Muscle layer of duodenum (tissue), 2 donors: ENCODE data around the gene MAP3K10.

Experiments used
- H3K27ac ChIP-seq: one replicate; pipeline ENCODE4 v1.7.0; 2013; ENCODE audit warnings: mild to moderate bottlenecking, low read length
- H3K27me3 ChIP-seq: one replicate; pipeline ENCODE4 v1.7.0; 2013; ENCODE audit warnings: low read depth, mild to moderate bottlenecking, control low read depth, low read length
- H3K36me3 ChIP-seq, 2 donors: one replicate each; pipeline ENCODE4 v1.7.0; 2013; ENCODE audit warnings: low read length in 2 of 2, control low read depth in 1 of 2, mild to moderate bottlenecking in 1 of 2; ENCODE audit not compliant: insufficient read depth in 2 of 2, control insufficient read depth in 1 of 2
- H3K4me1 ChIP-seq, 2 donors: one replicate each; pipeline ENCODE4 v1.7.0; 2013; ENCODE audit warnings: low read length in 2 of 2, mild to moderate bottlenecking in 2 of 2, control low read depth in 1 of 2, moderate library complexity in 1 of 2; ENCODE audit not compliant: insufficient read depth in 2 of 2, control insufficient read depth in 1 of 2
- H3K4me3 ChIP-seq, 2 donors: one replicate each; pipeline ENCODE4 v1.7.0; 2013; ENCODE audit warnings: low read length in 2 of 2, low read depth in 1 of 2, mild to moderate bottlenecking in 1 of 2
- H3K9me3 ChIP-seq, 2 donors: one replicate each; pipeline ENCODE4 v1.7.0; 2013; ENCODE audit warnings: low read length in 2 of 2, control low read depth in 1 of 2, mild to moderate bottlenecking in 1 of 2; ENCODE audit not compliant: control insufficient read depth in 1 of 2
- donor health status: healthy.

MAP3K10 gene

DNA sequence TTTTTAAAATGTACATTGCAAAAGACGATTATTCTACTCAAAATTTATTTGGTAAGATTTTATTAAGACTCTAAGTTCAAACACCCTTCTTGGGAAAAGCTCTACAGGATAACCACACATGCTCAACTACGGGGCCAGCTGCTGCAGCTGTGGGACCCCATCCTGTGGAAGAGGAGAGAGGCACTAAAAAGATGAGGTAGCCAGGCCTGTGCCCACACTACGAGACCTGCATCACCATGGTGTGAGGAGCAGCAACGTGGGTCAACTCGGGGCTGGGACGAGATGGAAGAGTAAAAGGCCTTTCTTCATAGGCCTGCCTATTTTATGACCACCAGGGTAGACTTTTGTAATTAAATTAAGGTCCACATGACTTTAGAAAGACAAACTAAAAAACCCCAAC lies 39.8 kb downstream of the MAP3K10 start:
- Histone ChIP-seq H3K27ac (no peak overlapping the region), H3K9me3 (no peaks in the 10 kb centered on the region), H3K4me1 (peaks cover 0 to 14% of the 10 kb centered on the region in 2 donors), H3K36me3 (peaks cover 6 to 31% of the 10 kb centered on the region in 2 donors), H3K27me3 (peaks cover 13% of the 10 kb centered on the region), H3K4me3 (no peak overlapping the region)

DNA sequence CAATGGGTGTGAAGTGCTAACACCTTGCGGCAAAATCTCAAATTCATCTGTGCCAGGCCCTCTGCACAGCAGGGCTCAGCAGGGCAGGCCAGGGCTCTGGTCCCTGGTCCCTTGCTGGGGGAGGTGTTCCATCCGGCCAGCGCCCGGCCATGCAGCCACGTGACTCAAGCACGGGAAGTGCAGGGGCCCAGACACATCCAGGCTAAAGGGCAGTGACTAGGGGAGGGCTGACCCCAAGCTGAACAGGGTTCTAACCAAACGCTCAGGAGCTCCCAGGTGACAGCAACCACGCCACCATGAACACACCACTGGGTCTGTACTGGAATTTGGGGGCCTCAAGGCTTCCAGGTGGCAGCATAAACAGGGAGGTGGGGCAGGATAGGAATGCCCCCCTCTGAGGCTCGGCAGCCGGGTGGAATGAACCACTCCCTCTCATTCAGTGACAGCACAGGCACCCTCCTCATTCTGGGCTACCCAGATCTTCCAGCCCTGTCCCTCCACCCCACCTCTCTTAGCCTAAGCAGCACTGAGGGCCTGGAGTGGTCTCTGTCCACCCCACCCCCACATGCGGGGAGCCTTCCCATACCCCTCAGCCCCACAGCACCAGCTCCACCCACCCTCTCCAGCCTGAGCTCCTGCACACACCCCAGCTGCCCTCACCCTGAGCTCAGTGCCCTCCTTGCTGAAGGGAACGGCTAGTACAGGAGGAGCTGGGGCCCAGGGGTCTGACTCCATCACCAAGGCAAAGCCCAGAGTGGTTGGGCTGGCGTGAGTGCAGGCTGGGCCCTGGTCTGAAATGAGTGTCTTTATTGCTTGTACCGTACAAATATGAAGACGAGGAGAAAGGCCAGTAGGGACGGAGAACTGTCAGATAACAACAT lies 40.6 kb downstream of the MAP3K10 start:
- Histone ChIP-seq H3K4me3 (no peak overlapping the region), H3K27ac (no peak overlapping the region), H3K9me3 (no peaks in the 10 kb centered on the region), H3K27me3 (peaks cover 6% of the 10 kb centered on the region), H3K36me3 (peaks cover 12 to 39% of the 10 kb centered on the region in 2 donors), H3K4me1 (peaks cover 0 to 8% of the 10 kb centered on the region in 2 donors)

DNA sequence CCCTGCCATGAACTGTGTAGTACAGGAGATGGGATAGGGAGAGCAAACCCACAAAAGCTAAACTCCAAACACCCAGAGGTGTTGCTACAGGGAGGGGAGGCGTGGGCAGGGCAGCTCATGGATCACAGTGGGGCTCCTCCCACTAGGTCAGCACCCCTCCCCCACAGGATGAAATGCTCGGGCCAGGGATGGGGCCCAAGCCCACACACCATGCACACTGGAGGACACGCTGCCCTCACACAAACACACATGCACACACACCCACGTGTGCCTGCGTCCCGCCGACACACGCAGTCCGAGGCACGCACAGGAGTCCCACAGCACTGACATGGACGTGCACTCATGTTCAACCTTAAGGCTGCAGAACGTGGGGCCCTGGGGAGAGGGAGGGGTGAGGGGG lies 41.3 kb downstream of the MAP3K10 start:
- H3K36me3 ChIP-seq, result peaks cover 15 to 44% of the 10 kb centered on the region in 2 donors
- H3K9me3 ChIP-seq, result no peaks in the 10 kb centered on the region
- H3K27ac ChIP-seq, result no peak overlapping the region
- H3K4me3 ChIP-seq, result no peak overlapping the region
- peaks cover 3% of the 10 kb centered on the region for H3K27me3 ChIP-seq
- peaks cover 0 to 8% of the 10 kb centered on the region in 2 donors for H3K4me1 ChIP-seq

DNA sequence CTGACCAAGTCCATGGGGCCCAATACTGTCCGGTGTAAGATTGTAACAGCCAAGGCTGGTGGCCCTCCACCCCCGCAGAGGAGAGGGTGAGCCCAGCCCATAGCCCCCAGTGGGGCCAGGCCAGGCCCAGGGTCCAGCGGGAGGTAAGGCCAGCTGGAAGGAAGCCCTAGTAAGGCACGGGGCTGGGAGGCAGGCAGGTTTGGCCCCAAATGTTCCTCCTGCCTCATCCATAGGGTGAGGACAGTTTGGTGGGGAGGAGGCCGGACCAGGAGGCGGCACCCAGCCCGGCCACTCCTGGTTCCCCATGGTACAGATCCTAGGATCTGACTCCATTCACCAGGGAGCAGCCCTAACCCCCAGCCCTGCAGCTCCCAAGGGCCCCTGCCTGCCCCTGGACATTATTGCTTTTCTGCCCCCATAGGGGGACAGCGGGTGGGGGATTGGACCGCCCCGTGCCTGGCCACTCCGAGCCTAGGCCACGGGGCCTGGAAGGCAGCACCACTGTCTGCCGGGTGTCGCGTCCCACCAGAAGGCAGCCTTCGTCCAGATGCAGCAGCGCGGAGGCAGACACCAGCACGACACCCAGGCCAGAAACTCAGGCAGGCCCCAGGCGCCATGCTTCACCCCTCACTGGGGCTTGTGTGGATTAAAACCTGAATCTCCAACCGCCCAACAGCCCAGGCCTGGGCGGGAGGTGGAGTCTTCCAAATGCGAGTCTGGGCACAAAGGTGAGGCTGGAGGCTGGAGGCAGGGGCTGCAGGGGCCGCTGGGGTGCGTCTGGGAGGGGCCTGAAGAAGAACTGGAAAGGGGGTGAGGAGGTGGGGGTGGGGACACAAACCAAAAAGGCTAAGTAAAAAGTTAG lies 42.0 kb downstream of the MAP3K10 start:
- peaks cover 0 to 8% of the 10 kb centered on the region in 2 donors for H3K4me1 ChIP-seq
- H3K27me3 ChIP-seq, result no peaks in the 10 kb centered on the region
- no peaks in the 10 kb centered on the region for H3K9me3 ChIP-seq
- H3K27ac ChIP-seq, result no peak overlapping the region
- H3K4me3 ChIP-seq, result no peak overlapping the region
- H3K36me3 ChIP-seq, result peaks cover 15 to 51% of the 10 kb centered on the region in 2 donors

DNA sequence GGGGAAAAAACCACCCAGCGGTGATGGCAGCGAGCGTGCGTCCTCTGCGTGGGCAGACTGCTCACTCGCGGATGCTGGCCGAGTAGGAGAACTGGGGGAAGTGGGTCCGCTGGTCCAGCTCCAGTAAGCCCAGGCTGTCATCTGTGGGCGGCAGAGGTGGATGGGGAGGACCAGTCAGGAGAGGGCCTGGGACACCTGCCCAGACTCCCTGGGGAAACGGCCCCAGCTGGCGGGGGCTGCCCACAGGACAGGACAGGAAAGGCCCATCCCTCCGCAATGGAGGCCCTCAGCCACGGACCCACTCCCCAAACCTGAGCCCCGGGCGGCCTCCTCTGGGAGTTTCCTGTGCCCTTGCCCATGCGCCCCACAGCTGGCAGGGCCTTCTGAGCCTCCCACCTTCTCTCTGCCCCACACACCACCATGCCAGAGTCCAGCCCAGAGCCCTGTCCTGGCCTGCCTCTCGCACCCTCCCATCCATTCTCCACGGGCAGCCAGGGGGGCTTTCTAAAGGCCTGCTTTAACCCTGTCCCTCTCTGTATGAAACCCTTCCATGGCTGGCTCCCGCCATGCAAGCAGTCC lies 42.7 kb downstream of the MAP3K10 start:
- no peak overlapping the region for H3K4me3 ChIP-seq
- no peak overlapping the region for H3K27ac ChIP-seq
- no peaks in the 10 kb centered on the region for H3K9me3 ChIP-seq
- peaks cover 0 to 8% of the 10 kb centered on the region in 2 donors for H3K4me1 ChIP-seq
- no peaks in the 10 kb centered on the region for H3K27me3 ChIP-seq
- H3K36me3 ChIP-seq, result peaks cover 16 to 58% of the 10 kb centered on the region in 2 donors

DNA sequence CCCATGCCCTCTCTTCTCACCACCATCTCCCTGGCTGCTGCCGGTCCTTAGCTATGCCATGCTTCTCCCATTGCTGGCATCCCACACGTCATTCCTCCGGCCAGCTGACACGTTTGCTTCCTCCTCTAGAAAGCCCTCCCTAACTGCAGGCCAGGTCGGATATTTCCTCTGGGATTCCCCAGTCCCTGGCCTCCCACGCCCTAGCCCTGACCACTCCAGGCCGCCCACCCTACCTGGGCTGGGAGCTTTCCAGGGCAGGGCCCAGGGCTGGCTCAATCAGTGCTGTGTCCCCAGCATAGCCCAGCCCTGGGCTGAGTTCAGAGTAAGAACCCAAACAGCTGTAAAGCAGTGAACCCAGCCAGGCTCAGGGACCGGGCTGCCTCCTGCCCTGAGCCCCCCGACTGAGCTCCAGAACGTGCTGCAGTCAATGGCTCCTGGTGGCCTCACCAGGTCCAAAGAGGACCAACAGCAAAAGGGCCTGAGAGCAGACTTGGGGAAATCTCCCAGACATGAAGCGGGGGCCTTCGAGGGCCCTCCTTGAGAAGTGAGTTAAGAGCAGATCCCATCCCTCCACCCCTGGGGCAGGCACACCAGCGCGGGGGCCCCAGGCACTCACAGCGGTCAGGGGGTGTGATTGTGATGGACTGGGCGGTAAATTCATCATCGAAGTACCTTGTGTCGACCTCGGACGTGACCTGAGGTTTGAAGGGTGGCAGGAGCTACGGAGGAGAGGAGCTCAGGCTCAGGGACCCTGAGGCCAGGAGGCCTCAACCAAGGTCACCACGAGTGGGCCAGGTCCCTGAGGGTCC lies 43.4 kb downstream of the MAP3K10 start:
- Histone ChIP-seq H3K36me3 (peaks cover 21 to 66% of the 10 kb centered on the region in 2 donors), H3K4me1 (peaks cover 0 to 8% of the 10 kb centered on the region in 2 donors), H3K4me3 (no peak overlapping the region), H3K9me3 (no peaks in the 10 kb centered on the region), H3K27ac (no peak overlapping the region), H3K27me3 (no peaks in the 10 kb centered on the region)

DNA sequence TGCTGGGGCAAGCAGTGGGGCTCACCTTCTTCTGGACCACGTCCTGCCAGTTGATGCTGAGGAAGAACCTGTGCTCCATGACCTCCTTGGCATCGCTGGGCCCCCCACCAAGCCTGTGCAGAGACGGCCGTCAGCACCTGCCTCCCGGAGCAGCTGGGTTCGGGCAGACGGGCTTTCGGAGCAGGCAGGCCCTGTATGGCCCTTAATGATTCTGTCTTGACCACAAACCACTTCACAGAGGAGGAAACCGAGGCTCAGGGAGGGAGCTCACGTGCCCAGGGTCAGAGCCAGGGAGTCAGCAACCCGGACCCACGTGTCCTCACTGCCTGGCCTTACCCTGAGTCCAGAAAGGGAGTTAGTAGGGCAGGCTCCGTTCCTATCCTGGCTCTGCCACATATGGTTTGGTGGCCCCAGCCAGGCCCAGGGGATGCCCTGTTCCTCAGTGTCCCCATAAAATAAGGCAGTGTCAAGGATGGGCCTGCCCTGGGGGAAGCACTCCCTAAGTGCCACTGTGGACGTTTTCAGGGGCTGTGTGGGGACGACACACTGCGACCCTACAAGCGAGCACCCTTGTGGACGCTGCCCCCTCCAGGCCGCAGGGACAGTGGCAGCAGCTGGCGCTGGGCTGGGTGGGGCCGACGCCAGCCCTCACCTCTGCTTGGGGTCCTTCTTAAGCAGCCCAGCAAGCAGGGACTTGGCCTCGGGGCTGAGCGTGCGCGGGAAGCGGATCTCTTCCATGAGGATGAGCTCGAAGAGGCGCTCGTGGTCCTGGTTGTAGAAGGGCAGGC lies 44.2 kb downstream of the MAP3K10 start:
- Histone ChIP-seq H3K4me3 (no peak overlapping the region), H3K9me3 (no peaks in the 10 kb centered on the region), H3K27ac (no peak overlapping the region), H3K36me3 (peaks cover 28 to 74% of the 10 kb centered on the region in 2 donors), H3K4me1 (peaks cover 0 to 8% of the 10 kb centered on the region in 2 donors), H3K27me3 (no peaks in the 10 kb centered on the region)

DNA sequence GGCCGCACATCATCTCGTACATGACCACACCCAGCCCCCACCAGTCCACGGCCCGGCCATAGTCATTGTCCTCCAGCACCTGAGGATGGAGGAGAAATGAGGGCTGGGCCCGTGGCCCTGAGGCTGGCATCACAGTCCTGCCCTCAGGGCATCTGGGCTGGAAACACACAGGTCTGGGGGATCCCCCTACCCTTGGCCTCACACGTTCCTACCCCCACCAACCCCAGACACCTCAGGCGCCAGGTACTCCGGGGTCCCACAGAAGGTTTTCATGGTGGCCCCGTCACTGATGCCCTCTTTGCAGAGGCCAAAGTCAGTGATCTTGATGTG lies 44.8 kb downstream of the MAP3K10 start:
- H3K9me3 ChIP-seq, result no peaks in the 10 kb centered on the region
- H3K27ac ChIP-seq, result no peak overlapping the region
- peaks cover 0 to 8% of the 10 kb centered on the region in 2 donors for H3K4me1 ChIP-seq
- H3K36me3 ChIP-seq, result peaks cover 28 to 79% of the 10 kb centered on the region in 2 donors
- H3K27me3 ChIP-seq, result no peaks in the 10 kb centered on the region
- H3K4me3 ChIP-seq, result no peak overlapping the region

DNA sequence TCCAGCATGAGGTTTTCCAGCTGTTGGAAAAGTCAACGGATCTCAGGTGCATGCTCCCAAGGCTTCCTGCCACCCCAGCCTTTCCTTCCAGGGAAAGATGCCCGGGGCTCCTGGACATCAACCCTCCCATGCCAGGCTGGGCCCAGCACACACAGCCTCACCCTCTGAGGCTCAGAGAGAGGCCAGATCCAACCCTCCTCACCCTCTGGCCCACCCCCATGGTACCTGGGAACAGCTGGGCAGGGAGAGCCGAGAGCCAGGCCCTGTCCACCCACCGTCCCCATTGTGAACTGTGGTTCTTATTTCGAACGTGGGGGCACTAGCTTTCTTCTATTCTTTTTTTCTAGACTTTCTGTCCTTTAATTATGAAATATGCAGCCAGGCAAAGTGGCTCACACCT lies 45.1 kb downstream of the MAP3K10 start:
- H3K27ac ChIP-seq, result no peak overlapping the region
- no peaks in the 10 kb centered on the region for H3K27me3 ChIP-seq
- peaks cover 28 to 83% of the 10 kb centered on the region in 2 donors for H3K36me3 ChIP-seq
- no peaks in the 10 kb centered on the region for H3K9me3 ChIP-seq
- no peak overlapping the region for H3K4me3 ChIP-seq
- peaks cover 0 to 8% of the 10 kb centered on the region in 2 donors for H3K4me1 ChIP-seq

DNA sequence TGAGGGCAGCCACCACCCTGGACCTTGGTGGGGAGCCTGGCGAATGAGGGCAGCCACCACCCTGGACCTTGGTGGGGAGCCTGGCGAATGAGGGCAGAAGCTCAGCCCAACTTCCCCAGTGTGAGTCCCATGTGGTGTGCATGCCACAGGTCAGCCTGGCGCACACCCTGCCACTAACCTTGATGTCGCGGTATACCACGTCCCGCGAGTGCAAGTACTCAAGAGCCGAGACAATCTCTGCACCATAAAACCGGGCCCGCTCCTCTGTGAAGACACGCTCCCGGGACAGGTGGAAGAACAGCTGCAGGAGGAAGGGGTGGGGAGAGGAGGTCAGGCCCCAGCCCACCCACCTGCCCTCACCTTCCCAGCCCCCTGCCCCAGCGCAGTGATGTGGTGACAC lies 46.6 kb downstream of the MAP3K10 start:
- Histone ChIP-seq H3K9me3 (no peaks in the 10 kb centered on the region), H3K4me3 (no peak overlapping the region), H3K27me3 (no peaks in the 10 kb centered on the region), H3K4me1 (peaks cover 0 to 12% of the 10 kb centered on the region in 2 donors), H3K36me3 (peaks cover 28 to 94% of the 10 kb centered on the region in 2 donors), H3K27ac (no peak overlapping the region)
